ENCODE measurements around the gene SLC22A23.

Gene SLC22A23

GRCh38 chr6:3281631-3282475, 175.0 kb downstream of the SLC22A23 start:
- TF ChIP-seq JUND (IDR thresholded peaks at IDR 0.05; ENCODE audit: low read depth) = no peak
- no peak for DNase-seq (ENCODE audit: low read depth in 1 of 2, low spot score in 1 of 2)
- in situ Hi-C loops (cut with HindIII; ENCODE audit: low pct_unique_long_range_greater_than_20kb, low sequenced_read_pairs) = no loop called here

- DNase-seq (ENCODE audit: low read depth in 1 of 2, low spot score in 1 of 2) = no peak
- no peak for TF ChIP-seq JUND (IDR thresholded peaks at IDR 0.05; ENCODE audit: low read depth)
- in situ Hi-C loops (cut with HindIII; ENCODE audit: low pct_unique_long_range_greater_than_20kb, low sequenced_read_pairs) = no loop called here
Measured at GRCh38 chr6:3280866-3281465, 175.9 kb downstream of the SLC22A23 start.

- TF ChIP-seq JUND (IDR thresholded peaks at IDR 0.05; ENCODE audit: low read depth) = no peak
- DNase-seq (ENCODE audit: low read depth in 1 of 2, low spot score in 1 of 2) = no peak
- in situ Hi-C loops (cut with HindIII; ENCODE audit: low pct_unique_long_range_greater_than_20kb, low sequenced_read_pairs) = no loop called here
Measured at GRCh38 chr6:3280091-3280490, 176.8 kb downstream of the SLC22A23 start.

- no peak for TF ChIP-seq JUND (IDR thresholded peaks at IDR 0.05; ENCODE audit: low read depth)
- no peak for DNase-seq (ENCODE audit: low read depth in 1 of 2, low spot score in 1 of 2)
- in situ Hi-C loops (cut with HindIII; ENCODE audit: low pct_unique_long_range_greater_than_20kb, low sequenced_read_pairs) = no loop called here
Measured at GRCh38 chr6:3278691-3279090, 178.2 kb downstream of the SLC22A23 start.

GRCh38 chr6:3277851-3278416, 178.9 kb downstream of the SLC22A23 start:
- TF ChIP-seq JUND (IDR thresholded peaks at IDR 0.05; ENCODE audit: low read depth) = no peak
- no peak for DNase-seq (ENCODE audit: low read depth in 1 of 2, low spot score in 1 of 2)
- in situ Hi-C loops (cut with HindIII; ENCODE audit: low pct_unique_long_range_greater_than_20kb, low sequenced_read_pairs) = no loop called here

- no peak for DNase-seq (ENCODE audit: low read depth in 1 of 2, low spot score in 1 of 2)
- TF ChIP-seq JUND (IDR thresholded peaks at IDR 0.05; ENCODE audit: low read depth) = no peak
- in situ Hi-C loops (cut with HindIII; ENCODE audit: low pct_unique_long_range_greater_than_20kb, low sequenced_read_pairs) = no loop called here
Measured at GRCh38 chr6:3277251-3277650, 179.6 kb downstream of the SLC22A23 start.

GRCh38 chr6:3276174-3277167, 180.4 kb downstream of the SLC22A23 start:
- no peak for TF ChIP-seq JUND (IDR thresholded peaks at IDR 0.05; ENCODE audit: low read depth)
- no peak for DNase-seq (ENCODE audit: low read depth in 1 of 2, low spot score in 1 of 2)
- in situ Hi-C loops (cut with HindIII; ENCODE audit: low pct_unique_long_range_greater_than_20kb, low sequenced_read_pairs) = no loop called here

- in situ Hi-C loops (cut with HindIII; ENCODE audit: low pct_unique_long_range_greater_than_20kb, low sequenced_read_pairs) = no loop called here
- DNase-seq (ENCODE audit: low read depth in 1 of 2, low spot score in 1 of 2) = no peak
- TF ChIP-seq JUND (IDR thresholded peaks at IDR 0.05; ENCODE audit: low read depth) = no peak
Measured at GRCh38 chr6:3273707-3274521, 182.9 kb downstream of the SLC22A23 start.

GRCh38 chr6:3272911-3273547, 183.8 kb downstream of the SLC22A23 start:
- TF ChIP-seq JUND (IDR thresholded peaks at IDR 0.05; ENCODE audit: low read depth) = no peak
- in situ Hi-C loops (cut with HindIII; ENCODE audit: low pct_unique_long_range_greater_than_20kb, low sequenced_read_pairs) = no loop called here
- DNase-seq (ENCODE audit: low read depth in 1 of 2, low spot score in 1 of 2) = no peak

GRCh38 chr6:3271756-3272155, 185.1 kb downstream of the SLC22A23 start:
- in situ Hi-C loops (cut with HindIII; ENCODE audit: low pct_unique_long_range_greater_than_20kb, low sequenced_read_pairs) = no loop called here
- no peak for DNase-seq (ENCODE audit: low read depth in 1 of 2, low spot score in 1 of 2)
- no peak for TF ChIP-seq JUND (IDR thresholded peaks at IDR 0.05; ENCODE audit: low read depth)

- no peak for TF ChIP-seq JUND (IDR thresholded peaks at IDR 0.05; ENCODE audit: low read depth)
- no peak for DNase-seq (ENCODE audit: low read depth in 1 of 2, low spot score in 1 of 2)
- in situ Hi-C loops (cut with HindIII; ENCODE audit: low pct_unique_long_range_greater_than_20kb, low sequenced_read_pairs) = no loop called here
Measured at GRCh38 chr6:3270258-3270657, 186.6 kb downstream of the SLC22A23 start.

Measured in T47D (cell line).